H9 (cell line): Measurements from ENCODE around the gene HSP90B1. TPM values are rescaled to one million over a fixed set of nuclear protein-coding genes. Genes with fewer than 3 reads are reported as not detected.
A peak's percentile ranks its signal among the peaks of the same experiment; 100 is the strongest.

Experiments
- DNase-seq: peaks from one replicate; pipeline ENCODE4 v3.0.0-alpha.2; 2017
- H2AFZ ChIP-seq: one replicate; pipeline ENCODE4 v1.6.1; 2013; ENCODE audit warnings: mild to moderate bottlenecking, low read length, control low read depth, moderate library complexity
- H2AK5ac ChIP-seq: 2 replicates; pipeline ENCODE4 v1.6.1; 2013; ENCODE audit warnings: low read length, control low read depth, mixed read lengths; ENCODE audit not compliant: insufficient read length
- H2BK120ac ChIP-seq: one replicate; pipeline ENCODE4 v1.6.1; 2013; ENCODE audit warnings: low read depth, mild to moderate bottlenecking, low read length, control low read depth, inconsistent platforms; ENCODE audit not compliant: poor library complexity, severe bottlenecking
- H2BK12ac ChIP-seq: 2 replicates; pipeline ENCODE4 v1.6.1; 2013; ENCODE audit warnings: low read length, control low read depth, mixed read lengths, low read depth; ENCODE audit not compliant: insufficient read length
- H2BK15ac ChIP-seq: 2 replicates; pipeline ENCODE4 v1.6.1; 2013; ENCODE audit warnings: low read depth, low read length, control low read depth
- H2BK20ac ChIP-seq: one replicate; pipeline ENCODE4 v1.6.1; 2013; ENCODE audit warnings: low read depth, mild to moderate bottlenecking, low read length, control low read depth, inconsistent platforms; ENCODE audit not compliant: poor library complexity, severe bottlenecking
- H2BK5ac ChIP-seq: 2 replicates; pipeline ENCODE4 v1.6.1; 2013; ENCODE audit warnings: low read length, control low read depth, mixed read lengths; ENCODE audit not compliant: insufficient read length
- H3K14ac ChIP-seq: 2 replicates; pipeline ENCODE4 v1.6.1; 2013; ENCODE audit warnings: low read length, control low read depth; ENCODE audit not compliant: insufficient read depth
- H3K18ac ChIP-seq: 2 replicates; pipeline ENCODE4 v1.6.1; 2013; ENCODE audit warnings: low read depth, mild to moderate bottlenecking, mixed read lengths, low read length, control low read depth; ENCODE audit not compliant: insufficient read length
- H3K23ac ChIP-seq: 2 replicates; pipeline ENCODE4 v1.6.1; 2013; ENCODE audit warnings: low read length, control low read depth, mixed read lengths, low read depth; ENCODE audit not compliant: insufficient read length
- H3K23me2 ChIP-seq: 2 replicates; pipeline ENCODE4 v1.6.1; 2013; ENCODE audit warnings: low read depth, mild to moderate bottlenecking, mixed read lengths, low read length, control low read depth; ENCODE audit not compliant: insufficient read length, poor library complexity, severe bottlenecking
- H3K27ac ChIP-seq: 2 replicates; pipeline ENCODE4 v1.5.1; 2013; ENCODE audit warnings: low read length, control low read depth, mixed read lengths, low read depth; ENCODE audit not compliant: insufficient read length
- H3K27me3 ChIP-seq: 2 replicates; pipeline ENCODE4 v1.6.1; 2013; ENCODE audit warnings: low read length, control low read depth, inconsistent platforms; ENCODE audit not compliant: insufficient read depth
- H3K4ac ChIP-seq: 2 replicates; pipeline ENCODE4 v1.6.1; 2013; ENCODE audit warnings: low read depth, mild to moderate bottlenecking, control low read depth, inconsistent platforms, low read length, moderate library complexity
- H3K4me1 ChIP-seq: 2 replicates; pipeline ENCODE4 v1.6.1; 2013; ENCODE audit warnings: low read length, control low read depth, inconsistent platforms; ENCODE audit not compliant: insufficient read depth
- H3K4me2 ChIP-seq: 2 replicates; pipeline ENCODE4 v1.6.1; 2013; ENCODE audit warnings: low read length, control low read depth, mixed read lengths; ENCODE audit not compliant: insufficient read length, insufficient read depth
- H3K56ac ChIP-seq: 2 replicates; pipeline ENCODE4 v1.6.1; 2013; ENCODE audit warnings: low read depth, mild to moderate bottlenecking, mixed read lengths, low read length, control low read depth; ENCODE audit not compliant: insufficient read length
- H3K79me1 ChIP-seq: 2 replicates; pipeline ENCODE4 v1.6.1; 2013; ENCODE audit warnings: low read depth, mild to moderate bottlenecking, moderate library complexity, low read length, control low read depth, inconsistent platforms; ENCODE audit not compliant: insufficient read depth, poor library complexity, severe bottlenecking
- H3K79me2 ChIP-seq: 2 replicates; pipeline ENCODE4 v1.6.1; 2013; ENCODE audit warnings: low read length, control low read depth, inconsistent platforms; ENCODE audit not compliant: insufficient read depth
- H3K9ac ChIP-seq: 2 replicates; pipeline ENCODE4 v1.6.1; 2013; ENCODE audit warnings: low read length, control low read depth, mixed read lengths; ENCODE audit not compliant: insufficient read length; ENCODE audit errors: extremely low read depth
- H3K9me3 ChIP-seq: one replicate; pipeline ENCODE4 v1.6.1; 2013; ENCODE audit warnings: low read depth, low read length, inconsistent platforms; ENCODE audit not compliant: control insufficient read depth
- H3T11ph ChIP-seq: one replicate; pipeline ENCODE4 v1.6.1; 2013; ENCODE audit warnings: mild to moderate bottlenecking, low read length, control low read depth, inconsistent platforms
- H4K20me1 ChIP-seq: one replicate; pipeline ENCODE4 v1.6.1; 2013; ENCODE audit not compliant: control insufficient read depth, insufficient read length, insufficient read depth
- H4K5ac ChIP-seq: 2 replicates; pipeline ENCODE4 v1.6.1; 2013; ENCODE audit warnings: low read depth, mild to moderate bottlenecking, mixed read lengths, low read length, control low read depth; ENCODE audit not compliant: insufficient read length
- H4K8ac ChIP-seq: replicated peaks from 2 replicates; pipeline ENCODE4 v1.6.1; 2013; ENCODE audit warnings: low read length, control low read depth, mixed read lengths, low read depth; ENCODE audit not compliant: insufficient read length
- H4K91ac ChIP-seq: 2 replicates; pipeline ENCODE4 v1.6.1; 2013; ENCODE audit warnings: low read depth, mild to moderate bottlenecking, moderate library complexity, mixed read lengths, low read length, control low read depth; ENCODE audit not compliant: insufficient read length
- H3K27ac Mint-ChIP-seq, 3 experiments: 2 replicates in 2 of 3; 3 replicates in 1 of 3; pipeline ENCODE4 v1.8.0; 2020 to 2021; ENCODE audit warnings: mixed read lengths in 3 of 3, mild to moderate bottlenecking in 1 of 3, moderate library complexity in 1 of 3
- H3K27me3 Mint-ChIP-seq: 2 replicates; pipeline ENCODE4 v1.8.0; 2021; ENCODE audit warnings: low read depth, mild to moderate bottlenecking, moderate library complexity, mixed read lengths
- H3K36me3 Mint-ChIP-seq, 3 experiments: 2 replicates in 2 of 3; 3 replicates in 1 of 3; pipeline ENCODE4 v1.8.0; 2020 to 2021; ENCODE audit warnings: low read depth in 3 of 3, mixed read lengths in 3 of 3; ENCODE audit not compliant: insufficient read depth in 1 of 3
- H3K4me1 Mint-ChIP-seq, 2 experiments: 2 replicates each; pipeline ENCODE4 v1.8.0; 2020; ENCODE audit warnings: mixed read lengths in 2 of 2
- H3K4me3 Mint-ChIP-seq, 2 experiments: 2 replicates in 1 of 2; 3 replicates in 1 of 2; pipeline ENCODE4 v1.8.0; 2020 to 2021; ENCODE audit warnings: mild to moderate bottlenecking in 2 of 2, mixed read lengths in 2 of 2, moderate library complexity in 1 of 2
- H3K9me3 Mint-ChIP-seq, 2 experiments: 2 replicates in 1 of 2; 3 replicates in 1 of 2; pipeline ENCODE4 v1.8.0; 2020; ENCODE audit warnings: mild to moderate bottlenecking in 2 of 2, mixed read lengths in 2 of 2, moderate library complexity in 1 of 2
- CTCF ChIP-seq: fragments of 200-600 bp; sonication (generic); conservative IDR thresholded peaks from 3 replicates; pipeline ENCODE4 v1.8.0; 2021; ENCODE audit warnings: antibody characterized with exemption, mild to moderate bottlenecking
- WGBS: extraction: QIAGEN DNeasy Blood & Tissue Kit; methylation state at CpG from one replicate; pipeline ENCODE4 v1.1.7; 2013; ENCODE audit warnings: missing lambda C conversion rate, low lambda C conversion rate, mixed read lengths; ENCODE audit not compliant: insufficient read length; ENCODE audit errors: extremely low coverage; 5-methylcytosine and 5-hydroxymethylcytosine counted together
- total RNA-seq: library from RNA; stranded (reverse); gene quantifications from 2 replicates; pipeline ENCODE4 v1.2.1, GENCODE V29; 2021

The HSP90B1 gene
- total RNA-seq, 1 experiment from 2014 or later = 737 TPM

- Histone ChIP-seq H3K9ac (no peak overlapping the region), H2BK5ac (no peak overlapping the region), H3K27me3 (no peaks in the 10 kb centered on the region), H2BK20ac (no peak overlapping the region), H4K20me1 (no peaks in the 10 kb centered on the region), H4K91ac (no peak overlapping the region), H2BK15ac (no peak overlapping the region), H2AFZ (no peak overlapping the region), H2BK12ac (no peak overlapping the region), H3K9me3 (no peaks in the 10 kb centered on the region), H4K8ac (no peak overlapping the region), H3K23ac (no peak overlapping the region), H3K56ac (no peak overlapping the region), H3K23me2 (peaks cover 2% of the 10 kb centered on the region), H3K79me1 (peaks cover 13% of the 10 kb centered on the region), H2AK5ac (no peak overlapping the region), H3K4me2 (no peak overlapping the region), H3K79me2 (peaks cover 31% of the 10 kb centered on the region; the same call in 1 of the 2 replicates), H3K18ac (no peak overlapping the region), H3K4me1 (no peaks in the 10 kb centered on the region), H3K14ac (no peak overlapping the region), H3K27ac (no peak overlapping the region), H3T11ph (no peak overlapping the region), H2BK120ac (no peak overlapping the region), H3K4ac (no peak overlapping the region), H4K5ac (no peak overlapping the region)
- TF ChIP-seq CTCF = no peak
- H3K36me3 Mint-ChIP-seq = peaks cover 15 to 40% (median 34%) of the 10 kb centered on the region in 3 experiments; a peak in 6 of 7 replicates
- H3K27me3 Mint-ChIP-seq = no peaks in the 10 kb centered on the region
- peak overlapping the region in 2 of 3 experiments; percentile 77 to 91; a peak in 4 of 7 replicates for H3K27ac Mint-ChIP-seq
- DNase-seq = no peak
- H3K9me3 Mint-ChIP-seq = no peaks in the 10 kb centered on the region
- no CpG with 5 or more reads among the region's 2 CpGs for WGBS
- no peak overlapping the region; a peak in 1 of 5 replicates for H3K4me3 Mint-ChIP-seq
- peaks cover 10 to 11% of the 10 kb centered on the region in 2 experiments for H3K4me1 Mint-ChIP-seq
Measured at GRCh38 chr12:103973909-103974308, 43.7 kb downstream of the HSP90B1 start.
